HG02678 (cell line): ENCODE data around the gene ENOX2.

ENCODE experiments used
- ATAC-seq: cut with Tn5 transposase; IDR thresholded peaks from one replicate; pipeline ENCODE4 v1.9.1; 2021; ENCODE audit warnings: mild to moderate bottlenecking, moderate library complexity; ENCODE audit not compliant: unreplicated experiment

ENOX2 gene

DNA sequence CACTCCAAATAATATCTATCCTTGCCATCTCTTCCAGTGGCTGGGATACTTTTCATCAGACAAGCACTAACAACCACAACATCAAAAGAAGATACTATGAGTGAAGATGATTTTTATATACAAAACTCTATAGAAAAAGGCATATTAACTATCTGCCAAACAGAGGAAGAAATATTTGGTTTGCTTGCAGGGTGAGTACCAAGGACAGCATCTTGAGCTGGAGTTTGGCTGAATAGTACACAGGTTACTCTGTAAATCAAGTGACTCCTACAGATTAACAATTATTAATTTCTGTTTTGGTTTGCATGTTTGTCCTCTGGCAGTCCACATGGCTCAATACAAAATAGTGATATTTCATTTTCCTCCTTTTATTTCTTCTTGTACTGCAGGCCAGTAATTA, 253.3 kb downstream of the ENOX2 start:
- ATAC-seq, result no peak

DNA sequence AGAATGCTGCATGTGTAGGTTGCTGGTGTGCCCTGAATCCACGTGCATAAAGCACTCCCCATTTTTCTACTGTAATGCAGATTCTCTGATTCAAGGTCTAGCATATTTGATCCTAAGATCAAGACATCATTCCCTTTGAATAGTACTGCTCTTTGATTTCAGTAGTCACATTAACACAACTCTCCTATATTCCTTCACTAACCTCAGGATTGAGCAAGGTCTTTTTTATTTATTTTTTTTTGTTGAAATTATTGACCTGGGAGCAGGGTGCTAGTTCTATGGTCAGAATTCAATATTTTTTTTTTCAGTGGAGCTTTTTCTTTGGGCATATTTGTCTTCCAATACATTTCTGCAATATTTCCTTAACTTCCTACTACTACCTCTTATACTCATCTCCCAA, 255.5 kb downstream of the ENOX2 start:
- no peak for ATAC-seq

DNA sequence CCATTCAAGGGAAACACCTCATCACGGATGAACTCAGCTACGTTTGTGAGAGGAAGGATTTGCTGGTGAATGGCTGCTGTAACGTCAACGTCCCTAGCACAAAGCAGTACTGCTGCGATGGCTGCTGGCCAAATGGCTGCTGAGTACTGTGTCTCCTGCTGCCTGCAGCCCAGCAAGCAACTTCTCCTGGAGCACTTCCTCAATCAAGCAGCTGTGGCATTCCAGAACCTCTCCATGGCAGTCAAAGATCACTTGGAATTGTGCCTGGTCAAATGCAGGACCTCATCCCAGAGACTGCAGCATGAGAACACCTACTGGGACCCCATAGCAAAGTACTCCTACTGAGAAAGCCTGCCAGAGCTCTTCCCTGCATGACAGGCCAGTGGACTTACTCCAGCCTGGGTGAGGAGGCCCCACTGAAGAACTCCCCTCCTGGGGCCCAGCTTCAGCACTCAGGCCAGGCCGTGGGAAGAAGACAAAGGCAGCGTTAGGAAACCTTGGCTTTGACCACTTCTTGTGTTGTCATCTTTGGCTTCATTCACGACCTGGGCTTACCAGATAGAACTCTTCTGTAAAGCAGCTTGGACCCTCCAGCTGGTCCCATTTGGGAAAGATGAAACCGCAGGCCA, 256.9 kb downstream of the ENOX2 start:
- no peak for ATAC-seq

DNA sequence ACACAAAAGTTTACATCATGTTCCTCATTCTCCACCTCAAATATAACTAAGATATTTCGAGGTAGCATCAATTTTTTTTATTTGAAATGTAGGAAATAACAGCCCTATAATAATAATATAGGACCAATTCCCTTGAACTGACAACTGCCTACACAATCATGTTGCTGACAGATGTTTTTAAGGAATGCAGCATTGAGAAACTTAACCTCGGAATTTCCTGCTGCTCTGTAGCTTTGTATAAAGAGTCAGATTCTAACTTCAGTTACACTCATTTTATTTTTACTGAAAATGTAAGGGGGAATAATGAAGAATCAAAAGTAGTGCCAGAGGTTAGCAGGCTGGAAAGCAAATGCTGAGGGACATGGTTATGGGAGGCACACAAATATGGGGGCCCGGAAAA, 265.4 kb downstream of the ENOX2 start:
- no peak for ATAC-seq

DNA sequence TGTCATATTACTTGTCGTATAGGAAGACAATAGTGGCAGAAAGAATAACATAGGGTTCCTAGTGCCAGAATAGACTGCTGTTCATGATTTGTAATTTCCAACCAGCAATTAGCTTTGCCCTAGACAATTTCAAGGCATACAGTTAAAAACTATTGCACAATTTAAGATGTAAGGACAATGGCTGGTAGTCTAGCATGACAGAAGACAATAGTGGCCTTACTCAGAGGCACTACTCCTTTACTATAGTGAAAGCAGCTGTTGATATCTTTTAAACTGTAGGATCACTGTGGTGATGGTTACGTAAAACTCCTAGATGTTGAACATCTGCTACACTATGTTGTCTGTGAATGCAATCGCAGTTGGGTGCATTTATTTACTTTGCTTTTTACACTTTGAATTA, 266.7 kb downstream of the ENOX2 start:
- no peak for ATAC-seq

GRCh38 chrX:130631011-130631410, 272.0 kb downstream of the ENOX2 start:
- no peak for ATAC-seq

GRCh38 chrX:130628516-130628915, 274.5 kb downstream of the ENOX2 start:
- no peak for ATAC-seq

DNA sequence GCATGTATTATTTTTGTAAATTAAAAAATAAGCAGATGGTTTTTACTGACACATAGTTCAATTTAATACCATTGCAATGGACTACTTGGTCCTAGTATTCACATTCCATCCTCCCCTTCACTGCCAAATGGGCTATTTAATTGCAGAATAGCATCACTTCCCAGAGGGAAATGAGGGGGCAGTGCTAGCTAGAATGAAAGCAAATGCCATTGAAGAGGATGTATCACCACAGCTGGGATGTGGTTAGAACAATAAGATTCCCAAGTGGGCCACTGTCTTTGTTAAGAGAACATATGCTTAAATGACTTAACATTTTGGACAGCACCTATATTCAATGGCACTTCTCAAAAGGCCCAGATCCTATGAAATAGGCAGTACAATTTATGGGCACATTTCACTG, 276.5 kb downstream of the ENOX2 start:
- ATAC-seq, result no peak

GRCh38 chrX:130625386-130625785, 277.6 kb downstream of the ENOX2 start:
- ATAC-seq, result no peak

DNA sequence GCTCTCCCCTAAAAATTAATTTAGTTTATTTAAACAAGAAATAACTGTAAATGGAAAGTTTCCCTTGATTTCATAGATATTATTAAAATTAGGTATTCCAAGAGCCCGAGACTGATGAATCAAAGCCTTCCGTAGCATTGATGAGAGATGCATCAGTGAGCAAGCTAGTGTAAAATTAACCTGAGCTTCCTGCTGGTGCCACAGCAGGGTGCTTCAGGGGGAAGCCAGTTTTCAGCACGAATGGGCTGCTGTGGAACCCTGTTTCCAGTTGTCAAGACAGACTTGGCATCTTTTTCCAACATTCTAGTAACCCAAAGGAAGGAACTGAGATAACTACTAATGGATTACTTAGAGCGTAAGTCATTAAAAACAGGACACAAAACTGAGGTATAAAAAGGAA, 279.5 kb downstream of the ENOX2 start:
- peak; percentile 47 for ATAC-seq

DNA sequence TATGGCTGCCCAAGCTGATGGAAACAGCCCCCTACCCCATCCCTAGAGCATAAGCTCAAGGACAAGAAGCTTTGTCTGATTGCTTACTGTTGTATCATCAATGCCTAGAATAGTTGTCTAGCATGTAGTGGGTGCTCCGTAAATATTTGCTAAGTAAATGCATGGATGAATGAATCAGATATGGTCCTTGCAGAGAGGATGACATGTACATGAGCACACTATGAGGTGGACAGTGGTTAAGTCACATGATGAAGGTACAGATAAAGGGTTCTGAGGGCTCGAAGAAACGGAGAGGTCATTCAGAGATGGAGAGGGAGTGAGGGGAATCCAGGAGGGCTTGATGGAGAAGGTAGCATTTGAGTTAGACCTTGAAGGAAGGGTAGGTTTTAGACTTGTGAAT, 287.1 kb downstream of the ENOX2 start:
- no peak for ATAC-seq

DNA sequence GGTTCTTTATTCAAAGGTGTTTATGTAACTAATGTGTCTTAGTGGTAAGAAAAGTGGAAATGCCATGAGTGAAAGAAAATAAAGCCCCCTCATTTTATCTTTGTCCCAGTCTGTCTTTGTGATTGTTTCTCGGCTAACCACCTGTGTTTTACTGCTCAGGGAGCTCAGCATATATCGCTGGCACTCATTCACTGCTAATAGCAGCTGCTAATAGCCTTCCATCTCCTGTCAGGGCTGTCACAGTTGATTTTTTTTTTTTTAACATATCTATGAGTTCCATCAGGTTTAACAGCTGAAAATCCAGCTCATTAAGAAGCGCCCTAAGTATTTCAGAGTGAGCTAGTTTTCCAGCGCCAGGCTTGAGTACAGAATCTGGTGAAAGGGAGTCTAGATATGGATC, 295.6 kb downstream of the ENOX2 start:
- ATAC-seq, result no peak

DNA sequence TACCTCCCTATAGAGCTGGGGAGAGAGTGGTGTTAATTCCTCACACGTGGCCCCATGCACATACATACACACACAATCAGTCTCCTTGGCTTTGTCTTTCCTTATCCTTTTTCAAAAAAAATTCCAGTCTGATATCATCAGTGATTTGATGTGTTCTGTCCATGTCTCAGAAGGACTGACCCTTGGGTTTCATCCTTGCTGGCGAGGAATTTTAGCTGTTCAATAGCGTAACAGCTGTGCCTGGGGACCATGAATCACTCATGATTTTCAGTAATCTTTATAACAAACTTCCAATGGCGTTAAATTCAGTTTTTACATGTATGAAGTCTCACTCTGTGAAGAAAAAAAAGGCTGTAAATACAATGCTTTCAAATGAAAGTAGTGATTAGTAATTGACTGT, 296.6 kb downstream of the ENOX2 start:
- no peak for ATAC-seq

DNA sequence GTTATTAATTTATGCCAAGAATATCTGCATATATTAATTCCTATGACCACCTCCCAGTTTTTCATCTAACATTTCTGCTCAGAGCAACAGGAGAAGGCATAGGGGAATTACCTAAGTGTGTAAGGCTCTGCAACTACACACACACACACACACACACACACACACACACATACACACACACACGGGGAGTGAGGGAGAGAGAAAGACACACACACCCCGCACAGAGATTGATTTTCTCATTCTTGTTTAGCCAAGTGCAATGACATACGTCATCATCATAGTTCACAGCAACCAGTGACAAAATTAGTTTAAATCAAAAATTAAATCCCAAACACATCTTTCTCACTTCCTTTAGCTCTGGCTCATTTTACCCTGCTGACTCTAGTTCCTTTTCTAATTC, 298.1 kb downstream of the ENOX2 start:
- no peak for ATAC-seq

DNA sequence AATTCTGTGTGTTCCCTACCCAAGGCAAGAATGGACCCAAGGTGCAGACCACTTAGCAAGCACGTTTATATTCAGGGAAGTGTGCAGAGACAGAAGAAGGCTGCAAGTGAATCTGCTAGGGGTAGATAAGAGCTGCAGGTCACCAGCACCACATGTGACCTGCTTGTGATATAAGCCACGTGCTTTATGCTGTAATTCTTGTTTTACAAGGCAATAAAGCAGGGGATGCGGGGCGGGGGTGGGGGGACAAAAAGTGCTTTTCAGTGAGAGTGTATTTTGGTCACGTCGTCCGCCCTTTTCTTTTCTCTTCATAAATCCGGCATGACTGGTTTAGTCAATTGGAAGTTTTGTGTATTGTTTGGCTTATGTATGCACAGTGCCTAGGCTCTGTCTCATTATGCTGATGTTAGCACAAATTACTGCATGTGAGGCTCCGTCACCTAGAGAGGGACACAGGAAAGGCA, 308.5 kb downstream of the ENOX2 start:
- ATAC-seq, result no peak

DNA sequence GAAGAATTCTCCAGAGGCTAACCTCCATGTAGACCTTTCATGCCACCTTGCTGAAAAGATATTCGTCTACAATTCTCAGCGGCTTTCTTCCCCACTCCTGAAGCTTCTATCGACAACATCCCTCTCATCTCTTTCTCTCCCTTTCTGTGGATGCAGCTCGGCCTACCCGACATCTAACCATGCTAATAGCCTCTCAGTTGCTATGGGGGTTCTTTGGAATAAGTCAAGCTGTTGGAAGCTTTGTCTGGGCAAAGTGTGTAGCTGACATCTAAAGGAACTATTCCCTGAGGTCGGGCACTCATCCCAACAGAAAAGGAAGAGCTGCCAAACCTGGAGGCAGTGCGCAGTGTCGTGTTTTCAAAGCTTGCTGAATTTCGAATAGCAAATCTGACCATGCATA, 309.1 kb downstream of the ENOX2 start:
- ATAC-seq, result no peak

DNA sequence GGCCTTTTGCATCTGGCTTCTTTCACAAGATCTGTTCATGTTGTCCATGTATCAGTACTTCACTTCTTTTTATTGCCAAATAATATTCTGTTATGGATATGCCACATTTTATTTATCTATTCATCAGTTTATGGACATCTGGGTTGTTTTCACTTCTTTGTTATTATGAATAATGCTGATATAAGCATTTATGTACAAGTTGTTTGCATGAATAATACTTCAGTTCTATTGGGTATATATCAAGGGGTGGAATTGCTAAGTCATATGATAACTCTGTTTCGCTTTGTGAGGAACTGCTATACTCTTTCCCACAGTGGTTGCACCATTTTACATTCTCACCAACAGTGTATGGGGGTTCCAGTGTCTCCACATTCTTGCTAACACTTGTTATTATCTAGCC, 310.8 kb downstream of the ENOX2 start:
- ATAC-seq, result no peak

DNA sequence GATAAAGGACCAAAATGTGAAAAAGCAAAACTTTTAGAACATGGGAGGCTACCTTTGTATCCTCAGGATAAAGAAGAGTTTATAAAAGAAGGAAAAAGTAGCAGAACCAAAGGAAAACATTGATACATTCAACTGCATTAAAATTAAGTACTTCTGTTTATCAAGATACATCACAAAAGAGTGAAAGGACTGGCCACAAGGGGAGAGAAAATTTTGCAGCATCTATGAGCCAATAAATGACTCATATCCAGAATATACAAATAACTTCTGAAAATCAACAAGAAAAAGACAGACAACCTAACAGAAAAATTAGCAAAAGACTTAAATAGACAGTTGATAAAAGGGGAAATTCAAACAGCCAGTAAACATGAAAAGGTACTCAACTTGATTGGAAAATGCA, 324.1 kb downstream of the ENOX2 start:
- ATAC-seq, result no peak

GRCh38 chrX:130577431-130577830, 325.6 kb downstream of the ENOX2 start:
- no peak for ATAC-seq

- peak; percentile 77 for ATAC-seq
These were observed 327.1 kb downstream of the ENOX2 start for GRCh38 chrX:130575831-130576389.
